ENCODE results near the gene GNS. TPM values are rescaled to one million over a fixed set of nuclear protein-coding genes. Genes with fewer than 3 reads are reported as not detected.

Gene GNS
- total RNA-seq, 2 experiments from 2014 or later = 14.3 to 14.6 TPM

GRCh38 chr12:64745259-64745807 lies 13.9 kb downstream of the GNS start:
- Mint-ChIP-seq H3K9me3 (no peaks in the 10 kb centered on the region), H3K27me3 (ENCODE audit: low read depth) (no peaks in the 10 kb centered on the region), H3K27ac (no peak overlapping the region), H3K4me3 (no peak overlapping the region), H3K36me3 (ENCODE audit: low read depth) (peaks cover 35% of the 10 kb centered on the region), H3K4me1 (ENCODE audit: low read depth) (peaks cover 9% of the 10 kb centered on the region)
- intact Hi-C loops (cut with micrococcal nuclease) = no loop called here
- DNase-seq = no peak
- CTCF ChIA-PET = interaction anchor here (1.2 kb wide), 1 partner anchor 196 kb away, joined by 5 read pairs; no protein-coding TSS in a partner anchor

- no peak overlapping the region for H3K4me3 Mint-ChIP-seq
- no peaks in the 10 kb centered on the region for H3K27me3 Mint-ChIP-seq (ENCODE audit: low read depth)
- H3K9me3 Mint-ChIP-seq = no peaks in the 10 kb centered on the region
- H3K27ac Mint-ChIP-seq = no peak overlapping the region
- no peak for DNase-seq
- intact Hi-C loops (cut with micrococcal nuclease) = no loop called here
- CTCF ChIA-PET = no interaction called here
- peaks cover 9% of the 10 kb centered on the region for H3K4me1 Mint-ChIP-seq (ENCODE audit: low read depth)
- H3K36me3 Mint-ChIP-seq (ENCODE audit: low read depth) = peaks cover 39% of the 10 kb centered on the region
Observed at GRCh38 chr12:64744422-64745258, 14.6 kb downstream of the GNS start.

- no peak for DNase-seq
- H3K27ac Mint-ChIP-seq = peak overlapping the region; percentile 24
- no peaks in the 10 kb centered on the region for H3K27me3 Mint-ChIP-seq (ENCODE audit: low read depth)
- CTCF ChIA-PET = no interaction called here
- H3K9me3 Mint-ChIP-seq = no peaks in the 10 kb centered on the region
- intact Hi-C loops (cut with micrococcal nuclease) = no loop called here
- H3K36me3 Mint-ChIP-seq (ENCODE audit: low read depth) = peaks cover 47% of the 10 kb centered on the region
- no peak overlapping the region for H3K4me3 Mint-ChIP-seq
- peaks cover 15% of the 10 kb centered on the region for H3K4me1 Mint-ChIP-seq (ENCODE audit: low read depth)
Observed at GRCh38 chr12:64743206-64743605, 16.0 kb downstream of the GNS start.

GRCh38 chr12:64742416-64742815 lies 16.8 kb downstream of the GNS start:
- H3K36me3 Mint-ChIP-seq (ENCODE audit: low read depth) = peaks cover 49% of the 10 kb centered on the region
- H3K4me3 Mint-ChIP-seq = no peak overlapping the region
- H3K27ac Mint-ChIP-seq = no peak overlapping the region
- DNase-seq = no peak
- peaks cover 21% of the 10 kb centered on the region for H3K4me1 Mint-ChIP-seq (ENCODE audit: low read depth)
- intact Hi-C loops (cut with micrococcal nuclease) = loop anchor here (1.0 kb wide), 1 partner anchor 17 kb away; the partner anchor contains the start of gene GNS
- CTCF ChIA-PET = no interaction called here
- H3K9me3 Mint-ChIP-seq = no peaks in the 10 kb centered on the region
- no peaks in the 10 kb centered on the region for H3K27me3 Mint-ChIP-seq (ENCODE audit: low read depth)

- Mint-ChIP-seq H3K27ac (no peak overlapping the region), H3K36me3 (ENCODE audit: low read depth) (peaks cover 41% of the 10 kb centered on the region), H3K4me3 (no peak overlapping the region), H3K9me3 (no peaks in the 10 kb centered on the region), H3K4me1 (ENCODE audit: low read depth) (peaks cover 24% of the 10 kb centered on the region), H3K27me3 (ENCODE audit: low read depth) (no peaks in the 10 kb centered on the region)
- intact Hi-C loops (cut with micrococcal nuclease) = no loop called here
- no peak for DNase-seq
- CTCF ChIA-PET = interaction anchor here (1.6 kb wide), 1 partner anchor 189 kb away, joined by 4 read pairs; no protein-coding TSS in a partner anchor
Observed at GRCh38 chr12:64740646-64741045, 18.6 kb downstream of the GNS start.

- no peak for DNase-seq
- intact Hi-C loops (cut with micrococcal nuclease) = no loop called here
- Mint-ChIP-seq H3K27me3 (ENCODE audit: low read depth) (no peaks in the 10 kb centered on the region), H3K9me3 (no peaks in the 10 kb centered on the region), H3K4me3 (no peak overlapping the region), H3K27ac (no peak overlapping the region), H3K36me3 (ENCODE audit: low read depth) (peaks cover 42% of the 10 kb centered on the region), H3K4me1 (ENCODE audit: low read depth) (peaks cover 24% of the 10 kb centered on the region)
- CTCF ChIA-PET = interaction anchor here (1.0 to 1.6 kb wide), 3 partner anchors 56 to 190 kb away, joined by 3 to 4 read pairs (median 4); no protein-coding TSS in a partner anchor
Observed at GRCh38 chr12:64739778-64740177, 19.4 kb downstream of the GNS start.

GRCh38 chr12:64737539-64737938 lies 21.7 kb downstream of the GNS start:
- no peaks in the 10 kb centered on the region for H3K27me3 Mint-ChIP-seq (ENCODE audit: low read depth)
- H3K9me3 Mint-ChIP-seq = no peaks in the 10 kb centered on the region
- no peak overlapping the region for H3K4me3 Mint-ChIP-seq
- H3K4me1 Mint-ChIP-seq (ENCODE audit: low read depth) = peaks cover 23% of the 10 kb centered on the region
- H3K36me3 Mint-ChIP-seq (ENCODE audit: low read depth) = peaks cover 40% of the 10 kb centered on the region
- H3K27ac Mint-ChIP-seq = peak overlapping the region; percentile 50
- intact Hi-C loops (cut with micrococcal nuclease) = no loop called here
- DNase-seq = peak; percentile 76
- CTCF ChIA-PET = interaction anchor here (2.0 kb wide), 1 partner anchor 19 kb away, joined by 5 read pairs; no protein-coding TSS in a partner anchor

- no peaks in the 10 kb centered on the region for H3K27me3 Mint-ChIP-seq (ENCODE audit: low read depth)
- peaks cover 18% of the 10 kb centered on the region for H3K4me1 Mint-ChIP-seq (ENCODE audit: low read depth)
- no peak overlapping the region for H3K4me3 Mint-ChIP-seq
- no peak overlapping the region for H3K27ac Mint-ChIP-seq
- peaks cover 35% of the 10 kb centered on the region for H3K36me3 Mint-ChIP-seq (ENCODE audit: low read depth)
- H3K9me3 Mint-ChIP-seq = no peaks in the 10 kb centered on the region
- no peak for DNase-seq
- CTCF ChIA-PET = interaction anchor here (2.0 kb wide), 1 partner anchor 18 kb away, joined by 5 read pairs; no protein-coding TSS in a partner anchor
- intact Hi-C loops (cut with micrococcal nuclease) = no loop called here
Observed at GRCh38 chr12:64736771-64737170, 22.4 kb downstream of the GNS start.

GRCh38 chr12:64735442-64735841 lies 23.8 kb downstream of the GNS start:
- Mint-ChIP-seq H3K27ac (no peak overlapping the region), H3K9me3 (no peaks in the 10 kb centered on the region), H3K4me1 (ENCODE audit: low read depth) (peaks cover 28% of the 10 kb centered on the region), H3K4me3 (no peak overlapping the region), H3K27me3 (ENCODE audit: low read depth) (no peaks in the 10 kb centered on the region), H3K36me3 (ENCODE audit: low read depth) (peaks cover 35% of the 10 kb centered on the region)
- intact Hi-C loops (cut with micrococcal nuclease) = no loop called here
- CTCF ChIA-PET = interaction anchor here (0.6 to 2.0 kb wide), 3 partner anchors 17 to 301 kb away, joined by 3 to 5 read pairs (median 3); no protein-coding TSS in a partner anchor
- DNase-seq = no peak

GRCh38 chr12:64733857-64734256 lies 25.3 kb downstream of the GNS start:
- H3K36me3 Mint-ChIP-seq (ENCODE audit: low read depth) = peaks cover 24% of the 10 kb centered on the region
- no peak for DNase-seq
- H3K4me1 Mint-ChIP-seq (ENCODE audit: low read depth) = peaks cover 33% of the 10 kb centered on the region
- intact Hi-C loops (cut with micrococcal nuclease) = no loop called here
- CTCF ChIA-PET = interaction anchor here (1.3 to 1.5 kb wide), 2 partner anchors 38 to 184 kb away, joined by 3 read pairs; no protein-coding TSS in a partner anchor
- no peaks in the 10 kb centered on the region for H3K9me3 Mint-ChIP-seq
- H3K27ac Mint-ChIP-seq = no peak overlapping the region
- no peaks in the 10 kb centered on the region for H3K27me3 Mint-ChIP-seq (ENCODE audit: low read depth)
- no peak overlapping the region for H3K4me3 Mint-ChIP-seq

GRCh38 chr12:64731683-64732082 lies 27.5 kb downstream of the GNS start:
- intact Hi-C loops (cut with micrococcal nuclease) = no loop called here
- Mint-ChIP-seq H3K27me3 (ENCODE audit: low read depth) (no peaks in the 10 kb centered on the region), H3K4me1 (ENCODE audit: low read depth) (peaks cover 17% of the 10 kb centered on the region), H3K27ac (no peak overlapping the region), H3K9me3 (no peaks in the 10 kb centered on the region), H3K36me3 (ENCODE audit: low read depth) (peaks cover 13% of the 10 kb centered on the region), H3K4me3 (no peak overlapping the region)
- CTCF ChIA-PET = no interaction called here
- DNase-seq = no peak

- Mint-ChIP-seq H3K27me3 (ENCODE audit: low read depth) (no peaks in the 10 kb centered on the region), H3K4me1 (ENCODE audit: low read depth) (peaks cover 17% of the 10 kb centered on the region), H3K4me3 (no peak overlapping the region), H3K36me3 (ENCODE audit: low read depth) (peaks cover 13% of the 10 kb centered on the region), H3K27ac (peak overlapping the region; percentile 47), H3K9me3 (no peaks in the 10 kb centered on the region)
- DNase-seq = no peak
- CTCF ChIA-PET = no interaction called here
- intact Hi-C loops (cut with micrococcal nuclease) = no loop called here
Observed at GRCh38 chr12:64730588-64730969, 28.6 kb downstream of the GNS start.

Data from activated naive CD4-positive, alpha-beta T cell treated with anti-CD3 and anti-CD28 coated beads for 36 hours (primary cell).